Stimulated activated CD8-positive, alpha-beta memory T cell treated with anti-CD3 and anti-CD28 coated beads, Interleukin-15, amount 100 ng/mL, for 4 hours (primary cell): ENCODE measurements around the gene MATN1.

Experiments
- DNase-seq, 2 donors: peaks; one replicate each; pipeline ENCODE4 v3.0.0-alpha.2; 2020; ENCODE audit warnings: low read depth in 2 of 2

MATN1 gene

GRCh38 chr1:30731806-30732276, 8.5 kb upstream of the MATN1 start:
- DNase-seq, result no peak

GRCh38 chr1:30731109-30731805, 7.9 kb upstream of the MATN1 start:
- DNase-seq, result no peak

GRCh38 chr1:30730346-30731108, 7.1 kb upstream of the MATN1 start:
- no peak for DNase-seq

- DNase-seq, result no peak
Measured at GRCh38 chr1:30729901-30730300, 6.5 kb upstream of the MATN1 start.

- DNase-seq, result no peak
Measured at GRCh38 chr1:30728832-30729638, 5.7 kb upstream of the MATN1 start.

- no peak for DNase-seq
Measured at GRCh38 chr1:30728340-30728739, 5.0 kb upstream of the MATN1 start.

- no peak for DNase-seq
Measured at GRCh38 chr1:30727824-30728223, 4.4 kb upstream of the MATN1 start.

GRCh38 chr1:30726773-30727684, 3.6 kb upstream of the MATN1 start:
- no peak for DNase-seq

GRCh38 chr1:30726236-30726635, 2.9 kb upstream of the MATN1 start:
- no peak for DNase-seq

- no peak for DNase-seq
Measured at GRCh38 chr1:30725450-30726095, 2.2 kb upstream of the MATN1 start.

- no peak for DNase-seq
Measured at GRCh38 chr1:30724655-30725421, 1.5 kb upstream of the MATN1 start.

- no peak for DNase-seq
Measured at GRCh38 chr1:30724175-30724574, 790 bp upstream of the MATN1 start.

GRCh38 chr1:30721812-30722537, 1.4 kb downstream of the MATN1 start:
- DNase-seq, result no peak

GRCh38 chr1:30721341-30721793, 2.0 kb downstream of the MATN1 start:
- no peak for DNase-seq

GRCh38 chr1:30720271-30721223, 2.8 kb downstream of the MATN1 start:
- DNase-seq, result no peak

GRCh38 chr1:30719406-30720270, 3.7 kb downstream of the MATN1 start:
- no peak for DNase-seq
